K562 (cell line): Measurements from ENCODE around the gene DUSP21.

ENCODE experiments used
- ATF6 ChIP-seq: sonication (generic); formaldehyde crosslinking; IDR thresholded peaks from 2 replicates; pipeline ENCODE4 v1.4.0; 2020; ENCODE audit warnings: mild to moderate bottlenecking, missing genetic modification reagents
- CBX1 ChIP-seq: sonication (generic); IDR thresholded peaks from 2 replicates; pipeline ENCODE4 v1.6.1; 2016; ENCODE audit warnings: antibody characterized with exemption, low read depth, mild to moderate bottlenecking
- GABPA ChIP-seq: fragments of 200-800 bp; sonication (Bioruptor generic); conservative IDR thresholded peaks from 2 replicates; pipeline ENCODE4 v1.6.1; 2016; ENCODE audit warnings: low read depth, missing genetic modification characterization, missing compliant biosample characterization
- GTF3C2 ChIP-seq: IDR thresholded peaks from 3 replicates; pipeline ENCODE4 v1.6.1; 2011; ENCODE audit warnings: borderline replicate concordance, mild to moderate bottlenecking, moderate library complexity; ENCODE audit not compliant: insufficient read length; ENCODE audit errors: extremely low read depth
- IRF2 ChIP-seq: sonication (generic); formaldehyde crosslinking; IDR thresholded peaks from 2 replicates; pipeline ENCODE4 v1.8.1; 2022; ENCODE audit warnings: mild to moderate bottlenecking, missing genetic modification reagents
- MLX ChIP-seq, 2 experiments: fragments of 450-650 bp in 1 of 2; sonication (generic) in 1 of 2; formaldehyde crosslinking; conservative IDR thresholded peaks; 2 replicates each; pipeline versions ENCODE4 v1.4.0 to v1.8.1; 2020 to 2022; ENCODE audit warnings: mild to moderate bottlenecking in 1 of 2, missing genetic modification reagents in 1 of 2
- MNT ChIP-seq, 2 experiments: fragments of 450-650 bp; conservative IDR thresholded peaks; 2 replicates each; pipeline ENCODE4 v1.6.1; 2017; ENCODE audit warnings: mild to moderate bottlenecking in 2 of 2, moderate library complexity in 2 of 2
- NFIC ChIP-seq: fragments of 450-650 bp; IDR thresholded peaks from 2 replicates; pipeline ENCODE4 v1.6.1; 2017; ENCODE audit warnings: mild to moderate bottlenecking, inconsistent platforms
- POLR2A ChIP-seq: fragments of 450-650 bp; conservative IDR thresholded peaks from 2 replicates; pipeline ENCODE4 v1.6.1; 2016
- SMC3 ChIP-seq: conservative IDR thresholded peaks from 2 replicates; pipeline ENCODE4 v1.6.1; 2011; ENCODE audit warnings: low read depth, low read length, improper control_type of control experiment; ENCODE audit not compliant: insufficient read depth
- TRIM24 ChIP-seq, 2 experiments: fragments of 450-650 bp; IDR thresholded peaks; 2 replicates each; pipeline ENCODE4 v1.6.1; 2016
- ZBTB11 ChIP-seq, 3 experiments: fragments of 200-800 bp in 1 of 3; fragments of 250-450 bp in 1 of 3; fragments of 450-650 bp in 1 of 3; sonication (Bioruptor Pico) in 1 of 3; sonication (Bioruptor generic) in 1 of 3; formaldehyde crosslinking in 1 of 3; IDR thresholded peaks; 2 replicates each; pipeline versions ENCODE4 v1.6.1 to v1.8.0; 2016 to 2022; ENCODE audit warnings: mild to moderate bottlenecking in 2 of 3, missing genetic modification characterization in 2 of 3, missing compliant biosample characterization in 1 of 3, moderate library complexity in 1 of 3
- ZNF354B ChIP-seq: fragments of 250-450 bp; sonication (Bioruptor Pico); IDR thresholded peaks from 2 replicates; pipeline ENCODE4 v1.4.0; 2020

- TF ChIP-seq NFIC (no peak), MLX (CRISPR knock-in tag; conservative IDR thresholded peaks at IDR 0.05) (no peak), CBX1 (no peak), TRIM24 (IDR thresholded peaks at IDR 0.05) (no peak), ATF6 (CRISPR knock-in tag) (no peak), GABPA (tag) (no peak), IRF2 (CRISPR knock-in tag) (no peak), SMC3 (no peak), POLR2A (no peak), ZNF354B (CRISPR knock-in tag) (no peak), ZBTB11 (CRISPR knock-in tag; IDR thresholded peaks at IDR 0.05) (no peak), GTF3C2 (no peak), MNT (conservative IDR thresholded peaks at IDR 0.05) (no peak)
These were observed 15.7 kb upstream of the DUSP21 start for GRCh38 chrX:44828008-44828605.
